Measurements from ENCODE around the gene ACACA. TPM values are rescaled to one million over a fixed set of nuclear protein-coding genes. Genes with fewer than 3 reads are reported as not detected.

ACACA gene
- total and polyA plus RNA-seq, 2 donors (not counting 3 experiments of a cell fraction or from before 2014, with no cell fraction given), result 55.3 to 124 TPM

GRCh38 chr17:37360632-37361031 is 46.0 kb downstream of the ACACA start:
- peaks cover 21% of the 10 kb centered on the region for H3K4me1 ChIP-seq (ENCODE audit: control insufficient read depth, extremely low read depth, insufficient read depth, low read length)
- no TSS peak for BruUV-seq (replicated peaks)
- FAIRE-seq (no peak), DNase-seq (ENCODE audit: low read depth, low spot score) (no peak)
- H3K36me3 ChIP-seq (ENCODE audit: control insufficient read depth in 2 of 2, extremely low read depth in 1 of 2, insufficient read depth in 2 of 2, low read length in 2 of 2), result no peaks in the 10 kb centered on the region
- H3K4me2 ChIP-seq (ENCODE audit: insufficient read depth, low read length), result no peak overlapping the region
- intact Hi-C loops (cut with micrococcal nuclease) (no loop called here), dilution Hi-C loops (cut with MboI; ENCODE audit: extremely low pct_ligation_motif_present, low sequenced_read_pairs) (no loop called here)
- CTCF ChIA-PET, result interaction anchor here (0.6 to 2.8 kb wide), 2 partner anchors 12 to 195 kb away, joined by 3 to 32 read pairs; no protein-coding TSS in a partner anchor
- H3K4me3 ChIP-seq (replicated peaks in 1 of 3; ENCODE audit: insufficient read depth in 1 of 3, low read depth in 1 of 3, low read length in 3 of 3), result no peak overlapping the region
- no peaks in the 10 kb centered on the region for H4K20me1 ChIP-seq (replicated peaks; ENCODE audit: control insufficient read depth, extremely low read depth, insufficient read depth, low read length)
- H3K27me3 ChIP-seq (ENCODE audit: control insufficient read depth in 2 of 2, insufficient read depth in 2 of 2, low read length in 2 of 2), result no peaks in the 10 kb centered on the region
- no peak overlapping the region for H3K27ac ChIP-seq (ENCODE audit: insufficient read depth, low read depth, low read length)
- peaks cover 32% of the 10 kb centered on the region for H3K79me2 ChIP-seq (ENCODE audit: control insufficient read depth, insufficient read depth, low read length)
- no peak overlapping the region for H2AFZ ChIP-seq (ENCODE audit: low read depth, low read length)
- no peaks in the 10 kb centered on the region for H3K9me1 ChIP-seq (replicated peaks; ENCODE audit: control insufficient read depth, extremely low read depth, insufficient read depth, low read length)
- H3K9me3 ChIP-seq (replicated peaks; ENCODE audit: control insufficient read depth, insufficient read depth, low read length), result no peaks in the 10 kb centered on the region
- no peak overlapping the region for H3K9ac ChIP-seq (replicated peaks; ENCODE audit: extremely low read depth, insufficient read depth, low read length)
- no peak for TF ChIP-seq GATA2 (IDR thresholded peaks at IDR 0.05; ENCODE audit: insufficient read depth, insufficient read length, low read depth, low read length)
- no peak for TF ChIP-seq JUN (IDR thresholded peaks at IDR 0.05; ENCODE audit: borderline replicate concordance, insufficient read depth, insufficient read length, low read depth)
- no peak for TF ChIP-seq POLR2A (IDR thresholded peaks at IDR 0.05; ENCODE audit: low read depth, low read length)
- no peak for TF ChIP-seq EZH2 (IDR thresholded peaks at IDR 0.05; ENCODE audit: borderline replicate concordance, low read depth, low read length, severe bottlenecking)
- TF ChIP-seq MAX (IDR thresholded peaks at IDR 0.05; ENCODE audit: insufficient read depth, insufficient read length), result no peak
- no peak for TF ChIP-seq CTCF (IDR thresholded peaks at IDR 0.05; ENCODE audit: extremely low read depth in 1 of 2, insufficient read depth in 1 of 2, low read depth in 1 of 2, low read length in 2 of 2)
- POLR2A ChIA-PET, result interaction anchor here (0.7 kb wide), 1 partner anchor 12 kb away, joined by 4 read pairs; no protein-coding TSS in a partner anchor

Data from endothelial cell of umbilical vein (primary cell).